K562 (cell line): Measurements from ENCODE around the gene SDK1. TPM values are rescaled to one million over a fixed set of nuclear protein-coding genes. Genes with fewer than 3 reads are reported as not detected.

ENCODE experiments used
- ATAC-seq: fragments of 200-7000 bp; cut with Tn5 transposase; 3 replicates; pipeline ENCODE4 v1.9.1; 2020; ENCODE audit warnings: moderate library complexity
- BruUV-seq: library from RNA; stranded (reverse); fragments of 400-500 nt; replicated peaks from 2 replicates; lab custom pipeline; 2021; lab: Mats Ljungman, UMichigan
- CTCF ChIA-PET: fragments of 300-600 bp; formaldehyde crosslinking; extraction: SDS; loops from one replicate; lab custom pipeline; 2021; ENCODE audit warnings: low intra/inter-chr PET ratio; lab: Yijun Ruan, JAX
- POLR2A ChIA-PET: fragments of 300-600, 350-650 bp; sonication (Branson Sonifier 250); formaldehyde crosslinking; extraction: SDS; loops from one replicate; lab custom pipeline; 2021; ENCODE audit warnings: antibody characterized with exemption, inconsistent platforms; lab: Yijun Ruan, JAX
- DNase-seq, 4 experiments: peaks; one replicate each; pipeline versions ENCODE4 v3.0.0 to v3.0.0-alpha.2; 2011 to 2018; ENCODE audit warnings: low spot score in 3 of 4, mixed read lengths in 3 of 4; ENCODE audit errors: extremely low read depth in 1 of 4
- FAIRE-seq: peaks from 2 replicates; lab custom pipeline; 2011; peaks lifted over from hg19 to GRCh38; lab: Jason Lieb, UNC
- H2AFZ ChIP-seq: 2 replicates; pipeline ENCODE4 v1.6.0; 2011; ENCODE audit warnings: low read depth, low read length, control low read depth, inconsistent platforms
- H3K27ac ChIP-seq: fragments of 200-600 bp; 3 replicates; pipeline ENCODE4 v1.8.0; 2011; ENCODE audit warnings: low read depth, mild to moderate bottlenecking, control low read depth, inconsistent platforms, low read length, moderate library complexity, mixed read lengths; ENCODE audit errors: extremely low read depth
- H3K27me3 ChIP-seq, 2 experiments: fragments of 300-600 bp in 1 of 2; 2 replicates in 1 of 2; 3 replicates in 1 of 2; pipeline versions ENCODE4 v1.6.0 to v1.8.0; 2011; ENCODE audit warnings: inconsistent platforms in 2 of 2, low read length in 2 of 2, mild to moderate bottlenecking in 1 of 2, mixed read lengths in 1 of 2, moderate library complexity in 1 of 2; ENCODE audit not compliant: control insufficient read depth in 2 of 2, insufficient read depth in 2 of 2
- H3K36me3 ChIP-seq: fragments of 300-600 bp; 3 replicates; pipeline ENCODE4 v1.8.0; 2011; ENCODE audit warnings: mild to moderate bottlenecking, low read length, inconsistent platforms; ENCODE audit not compliant: control insufficient read depth, insufficient read depth
- H3K4me1 ChIP-seq, 2 experiments: fragments of 200-600 bp in 1 of 2; replicated peaks in 1 of 2; 2 replicates in 1 of 2; 3 replicates in 1 of 2; pipeline versions ENCODE4 v1.5.1 to v1.8.0; 2011; ENCODE audit warnings: inconsistent platforms in 2 of 2, low read length in 2 of 2, mild to moderate bottlenecking in 1 of 2, mixed read lengths in 1 of 2, moderate library complexity in 1 of 2; ENCODE audit not compliant: control insufficient read depth in 2 of 2, insufficient read depth in 2 of 2
- H3K4me2 ChIP-seq: 2 replicates; pipeline ENCODE4 v1.6.1; 2011; ENCODE audit warnings: low read length, control low read depth, inconsistent platforms, mixed read lengths; ENCODE audit not compliant: insufficient read depth
- H3K4me3 ChIP-seq: fragments of 200-600 bp; sonication (generic), shearing (Covaris generic); 2 replicates; pipeline ENCODE4 v1.5.1; 2016; ENCODE audit warnings: control low read depth, inconsistent platforms
- H3K79me2 ChIP-seq: fragments of 200-600 bp; 3 replicates; pipeline ENCODE4 v1.8.0; 2011; ENCODE audit warnings: low read length, inconsistent platforms; ENCODE audit not compliant: control insufficient read depth, insufficient read depth
- H3K9ac ChIP-seq, 2 experiments: 2 replicates each; pipeline versions ENCODE4 v1.6.0 to v1.6.1; 2011; ENCODE audit warnings: low read depth in 2 of 2, low read length in 2 of 2, control low read depth in 1 of 2, inconsistent platforms in 1 of 2, mild to moderate bottlenecking in 1 of 2, mixed read lengths in 1 of 2; ENCODE audit not compliant: insufficient read depth in 1 of 2
- H3K9me1 ChIP-seq: one replicate; pipeline ENCODE4 v1.6.0; 2011; ENCODE audit warnings: inconsistent platforms, mild to moderate bottlenecking, low read length, moderate library complexity; ENCODE audit not compliant: control insufficient read depth, insufficient read depth
- H3K9me3 ChIP-seq: replicated peaks from 2 replicates; pipeline ENCODE4 v1.5.1; 2011; ENCODE audit warnings: low read depth, low read length, inconsistent platforms; ENCODE audit not compliant: control insufficient read depth, insufficient read depth
- H4K20me1 ChIP-seq: replicated peaks from 2 replicates; pipeline ENCODE4 v1.6.1; 2011; ENCODE audit warnings: low read length, inconsistent platforms, mixed read lengths; ENCODE audit not compliant: control insufficient read depth, insufficient read depth
- CCNT2 ChIP-seq: IDR thresholded peaks from 2 replicates; pipeline ENCODE4 v1.6.1; 2011; ENCODE audit warnings: borderline replicate concordance, low read depth, mild to moderate bottlenecking, moderate library complexity, mixed read lengths, low read length; ENCODE audit not compliant: insufficient read length; ENCODE audit errors: extremely low read depth
- LEF1 ChIP-seq: fragments of 450-650 bp; IDR thresholded peaks from 2 replicates; pipeline ENCODE4 v1.6.1; 2016; ENCODE audit warnings: mild to moderate bottlenecking
- MAZ ChIP-seq, 2 experiments: fragments of 450-650 bp in 1 of 2; sonication (generic) in 1 of 2; formaldehyde crosslinking; IDR thresholded peaks in 1 of 2; conservative IDR thresholded peaks in 1 of 2; 2 replicates each; pipeline versions ENCODE4 v1.4.0 to v1.5.0; 2020; ENCODE audit warnings: mild to moderate bottlenecking in 1 of 2, missing genetic modification reagents in 1 of 2
- SIN3B ChIP-seq: fragments of 450-650 bp; IDR thresholded peaks from 2 replicates; pipeline ENCODE4 v1.6.1; 2017; ENCODE audit warnings: low read depth, mild to moderate bottlenecking, moderate library complexity
- WGBS: fragments of 100-300 bp; shearing (Covaris generic); methylation state at CpG from one replicate; pipeline ENCODE4 v1.1.6; 2016; ENCODE audit warnings: low coverage, mixed read lengths; ENCODE audit not compliant: insufficient coverage; ENCODE audit errors: missing lambda C conversion rate; 5-methylcytosine and 5-hydroxymethylcytosine counted together
- in situ Hi-C: fragments of 300-500 bp; cut with MboI; formaldehyde crosslinking; loops from 4 replicates; pipeline ENCODE4 v1.15.0; 2018; ENCODE audit warnings: inconsistent platforms, mixed read lengths
- intact Hi-C: fragments of 100-400 bp; cut with micrococcal nuclease; formaldehyde crosslinking; loops from 2 replicates; pipeline ENCODE4 v1.14.2; 2022
- polyA plus RNA-seq, 8 experiments: library from polyadenylated mRNA; depleted of rRNA in 4 of 8; stranded (reverse) in 5 of 8; unstranded in 3 of 8; fragments of >200 nt; fragmentation: Nextera tagmentation in 2 of 8; fragmentation: Illumina TruSeq in 1 of 8; extraction: Ambion mirVana in 2 of 8; extraction: Trizol in 1 of 8; gene quantifications; 2 replicates each; pipeline versions ENCODE4 v1.2.1 to v1.2.3, GENCODE V29; 2011 to 2014; ENCODE audit warnings: inconsistent platforms in 1 of 8, missing spikeins in 1 of 8
- total RNA-seq, 7 experiments: library from RNA; depleted of rRNA in 6 of 7; stranded (reverse); fragments of >200 nt in 6 of 7; fragmentation: Illumina TruSeq in 2 of 7; extraction: Trizol in 2 of 7; gene quantifications; 2 replicates each; pipeline versions ENCODE4 v1.2.1 to v1.2.3, GENCODE V29; 2011 to 2021; ENCODE audit warnings: low replicate concordance in 1 of 7
- TF ChIP-seq, protein P1 (sequence below): sonication (generic); formaldehyde crosslinking; IDR thresholded peaks from 2 replicates; pipeline ENCODE4 v1.8.1; 2023; ENCODE audit warnings: mild to moderate bottlenecking, missing genetic modification reagents
- TF ChIP-seq, protein P2 (sequence below): conservative IDR thresholded peaks from 2 replicates; pipeline ENCODE4 v1.6.1; 2011; ENCODE audit warnings: low read depth, mild to moderate bottlenecking, low read length; ENCODE audit not compliant: control insufficient read depth

SDK1 gene
- total and polyA plus RNA-seq, 9 of the 15 experiments (the other 6 are each of a cell fraction or from before 2014, with no cell fraction given), result 0.16 TPM; not detected in 8

DNA sequence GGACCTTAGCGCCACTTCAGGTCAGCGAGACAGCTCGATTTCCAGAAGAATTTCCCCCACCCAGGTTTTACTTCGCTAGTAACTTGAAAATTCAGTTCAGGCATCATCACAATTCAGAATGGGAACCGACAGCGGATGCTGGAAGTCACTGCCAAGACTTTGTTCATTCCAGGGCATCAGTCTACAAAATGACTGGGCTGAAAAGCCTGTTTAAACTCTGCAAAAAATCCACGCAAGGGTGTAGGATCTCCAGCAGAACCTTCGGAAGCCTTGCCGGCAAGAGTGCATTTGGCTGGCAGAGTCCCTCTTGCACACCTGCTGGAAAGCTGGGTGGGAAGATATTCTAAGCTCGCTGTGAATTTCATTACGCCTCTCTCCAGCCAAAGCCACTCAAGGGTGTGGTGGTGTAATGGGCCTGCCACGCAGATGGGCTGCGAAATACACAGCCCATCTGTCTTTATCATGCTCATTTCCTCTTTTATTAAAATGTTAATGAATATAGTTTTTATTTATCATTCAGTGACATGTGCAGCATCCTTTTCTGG lies 709.1 kb downstream of the SDK1 start:
- peaks cover 34 to 62% of the 10 kb centered on the region in 2 experiments; a peak in 4 of 5 replicates for H3K27me3 ChIP-seq
- H3K36me3 ChIP-seq, result no peaks in the 10 kb centered on the region
- H3K4me2 ChIP-seq, result no peak overlapping the region
- H3K9me3 ChIP-seq, result no peaks in the 10 kb centered on the region
- no peaks in the 10 kb centered on the region for H3K9me1 ChIP-seq
- no TSS peak for BruUV-seq
- ATAC-seq (no peak), DNase-seq (no peak), FAIRE-seq (no peak)
- ChIA-PET CTCF (no interaction called here), POLR2A (no interaction called here)
- no peak overlapping the region for H2AFZ ChIP-seq
- no peaks in the 10 kb centered on the region for H3K4me1 ChIP-seq
- intact Hi-C loops, result no loop called here
- no peaks in the 10 kb centered on the region for H3K79me2 ChIP-seq
- 3% methylated on average over 11 of the region's 13 CpGs for WGBS
- no peak overlapping the region for H3K9ac ChIP-seq
- no peak overlapping the region for H3K4me3 ChIP-seq
- TF ChIP-seq CCNT2 (no peak), SIN3B (no peak), MAZ (CRISPR knock-in tag; conservative IDR thresholded peaks at IDR 0.05 in 1 of 2, IDR thresholded peaks at IDR 0.05 in 1 of 2) (no peak), LEF1 (no peak)
- TF ChIP-seq, protein P1, sequence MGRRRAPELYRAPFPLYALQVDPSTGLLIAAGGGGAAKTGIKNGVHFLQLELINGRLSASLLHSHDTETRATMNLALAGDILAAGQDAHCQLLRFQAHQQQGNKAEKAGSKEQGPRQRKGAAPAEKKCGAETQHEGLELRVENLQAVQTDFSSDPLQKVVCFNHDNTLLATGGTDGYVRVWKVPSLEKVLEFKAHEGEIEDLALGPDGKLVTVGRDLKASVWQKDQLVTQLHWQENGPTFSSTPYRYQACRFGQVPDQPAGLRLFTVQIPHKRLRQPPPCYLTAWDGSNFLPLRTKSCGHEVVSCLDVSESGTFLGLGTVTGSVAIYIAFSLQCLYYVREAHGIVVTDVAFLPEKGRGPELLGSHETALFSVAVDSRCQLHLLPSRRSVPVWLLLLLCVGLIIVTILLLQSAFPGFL (CRISPR knock-in tag), result no peak
- TF ChIP-seq, protein P2, sequence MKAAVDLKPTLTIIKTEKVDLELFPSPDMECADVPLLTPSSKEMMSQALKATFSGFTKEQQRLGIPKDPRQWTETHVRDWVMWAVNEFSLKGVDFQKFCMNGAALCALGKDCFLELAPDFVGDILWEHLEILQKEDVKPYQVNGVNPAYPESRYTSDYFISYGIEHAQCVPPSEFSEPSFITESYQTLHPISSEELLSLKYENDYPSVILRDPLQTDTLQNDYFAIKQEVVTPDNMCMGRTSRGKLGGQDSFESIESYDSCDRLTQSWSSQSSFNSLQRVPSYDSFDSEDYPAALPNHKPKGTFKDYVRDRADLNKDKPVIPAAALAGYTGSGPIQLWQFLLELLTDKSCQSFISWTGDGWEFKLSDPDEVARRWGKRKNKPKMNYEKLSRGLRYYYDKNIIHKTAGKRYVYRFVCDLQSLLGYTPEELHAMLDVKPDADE, result no peak
- in situ Hi-C loops, result no loop called here
- H3K27ac ChIP-seq, result no peak overlapping the region
- no peaks in the 10 kb centered on the region for H4K20me1 ChIP-seq
